CD4-positive, alpha-beta T cell treated with Interleukin-21 for 1 hour (primary cell): ENCODE results near the gene MRAS.
"Not testable (repeated sequence)": the region's sequence is repeated elsewhere in the genome, so short reads cannot be mapped to it uniquely, and the experiment has no call there.

Source experiments
- DNase-seq: peaks from one replicate; pipeline ENCODE4 v3.0.0-alpha.2; 2020

MRAS gene

DNA sequence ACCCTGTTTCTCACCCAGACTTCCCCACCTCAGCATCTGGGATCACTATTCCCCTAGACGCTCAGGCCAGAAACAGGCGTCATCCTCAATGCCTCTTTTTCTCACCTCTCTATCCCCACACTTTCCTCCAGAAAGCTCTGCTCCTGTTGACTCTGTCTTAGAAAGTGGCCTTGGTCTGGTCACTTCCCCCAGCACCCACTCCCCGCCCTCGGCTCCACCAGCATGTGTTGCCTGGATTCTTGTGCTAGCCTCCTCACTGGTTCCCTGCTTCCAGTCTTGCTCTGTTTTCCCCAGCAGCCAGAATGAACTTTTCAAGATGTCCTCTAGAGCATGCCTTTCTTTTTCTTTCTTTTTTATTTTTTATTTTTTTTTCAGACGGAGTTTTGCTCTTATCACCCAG lies 46.3 kb downstream of the MRAS start:
- DNase-seq = no peak

DNA sequence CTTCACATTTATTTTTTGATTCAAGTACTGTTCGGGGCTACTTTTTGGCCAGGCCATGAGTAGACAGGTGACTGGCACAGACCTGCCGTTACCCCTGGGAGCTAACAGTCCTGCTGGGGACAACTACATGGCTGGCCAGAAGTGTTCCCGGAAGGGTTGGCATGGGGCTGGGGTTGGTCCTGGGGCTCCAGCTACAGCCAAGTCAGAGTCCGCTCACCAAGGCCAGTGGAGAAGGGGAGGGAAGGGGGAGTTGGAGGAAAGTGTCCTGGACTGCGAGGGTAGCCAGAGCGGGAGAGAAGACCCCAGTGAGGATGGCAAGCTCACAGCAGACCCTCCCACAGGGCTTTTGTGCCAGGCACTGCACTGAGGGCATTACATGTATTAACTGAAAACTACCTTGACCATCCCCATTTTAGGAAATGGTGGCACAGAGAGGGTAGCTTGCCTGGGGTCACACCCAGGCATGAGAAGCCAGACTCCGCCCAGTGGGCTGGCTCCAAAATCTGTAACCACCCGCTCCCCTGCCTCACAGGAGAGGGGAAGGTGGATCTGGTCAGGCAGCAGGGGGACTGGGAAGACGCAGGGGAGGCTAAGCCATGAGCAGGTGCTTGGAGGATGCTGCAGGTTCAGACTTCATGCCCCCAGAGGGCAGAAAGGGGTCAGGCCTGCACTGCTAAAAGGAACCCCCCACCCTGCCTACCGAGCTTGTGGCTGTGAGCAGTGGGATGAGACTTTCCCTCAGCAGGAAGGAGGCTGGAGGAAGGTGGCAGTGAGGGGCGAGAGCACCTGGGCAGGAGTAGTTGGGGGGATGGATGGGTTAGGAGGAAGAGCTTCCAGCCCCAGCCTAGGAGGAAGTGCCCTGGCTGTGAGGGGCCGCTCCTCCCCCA lies 47.7 kb downstream of the MRAS start:
- no peak for DNase-seq

DNA sequence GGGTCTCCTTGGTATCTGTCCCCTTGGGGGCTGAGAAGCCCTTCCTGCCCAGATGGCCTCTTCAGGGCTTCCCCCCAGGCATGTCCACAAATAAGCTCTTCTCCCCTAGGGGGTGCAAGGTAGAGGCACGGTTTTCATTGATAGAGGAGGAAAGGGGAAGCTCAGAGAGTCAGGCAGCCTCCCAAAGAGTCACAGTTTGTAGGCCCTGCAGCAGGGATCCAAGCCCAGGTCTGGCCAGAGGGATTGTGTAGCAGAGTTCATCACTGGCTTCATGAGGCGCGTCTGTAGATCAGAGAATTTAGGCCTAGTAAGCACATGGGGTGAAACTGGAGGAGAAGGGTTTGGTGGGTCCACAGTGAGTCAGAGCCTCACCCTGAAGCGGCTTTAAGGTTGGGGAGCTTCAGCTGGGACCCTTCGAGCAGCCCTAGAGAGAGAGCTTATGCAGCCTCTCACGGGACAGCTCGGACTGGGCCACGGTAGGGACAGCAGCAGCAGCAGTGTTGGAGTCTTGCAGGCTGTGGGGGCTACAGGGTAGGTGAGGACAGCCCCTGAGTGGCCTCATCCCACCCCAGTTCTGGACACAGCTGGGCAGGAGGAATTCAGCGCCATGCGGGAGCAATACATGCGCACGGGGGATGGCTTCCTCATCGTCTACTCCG lies 48.5 kb downstream of the MRAS start:
- DNase-seq = no peak

DNA sequence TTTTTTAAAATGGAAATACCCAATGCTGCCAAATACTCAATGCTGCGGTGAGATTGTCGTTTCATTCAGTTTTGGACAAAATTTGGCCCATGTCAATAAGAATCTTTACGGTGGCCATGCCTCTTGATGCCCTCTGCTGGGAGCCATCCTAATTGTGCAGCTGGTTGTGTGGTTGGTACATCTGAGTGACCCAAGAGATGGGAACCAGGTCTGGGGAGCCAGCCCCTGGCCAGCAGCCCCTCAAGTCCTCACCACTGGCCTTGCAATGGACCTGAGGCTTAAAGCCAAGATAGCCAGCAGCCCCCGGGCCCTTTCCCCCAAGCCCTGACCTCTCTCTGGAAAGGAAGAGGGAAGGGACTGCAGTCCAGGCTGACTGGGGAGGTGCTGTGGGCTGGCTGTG lies 49.6 kb downstream of the MRAS start:
- DNase-seq = no peak

DNA sequence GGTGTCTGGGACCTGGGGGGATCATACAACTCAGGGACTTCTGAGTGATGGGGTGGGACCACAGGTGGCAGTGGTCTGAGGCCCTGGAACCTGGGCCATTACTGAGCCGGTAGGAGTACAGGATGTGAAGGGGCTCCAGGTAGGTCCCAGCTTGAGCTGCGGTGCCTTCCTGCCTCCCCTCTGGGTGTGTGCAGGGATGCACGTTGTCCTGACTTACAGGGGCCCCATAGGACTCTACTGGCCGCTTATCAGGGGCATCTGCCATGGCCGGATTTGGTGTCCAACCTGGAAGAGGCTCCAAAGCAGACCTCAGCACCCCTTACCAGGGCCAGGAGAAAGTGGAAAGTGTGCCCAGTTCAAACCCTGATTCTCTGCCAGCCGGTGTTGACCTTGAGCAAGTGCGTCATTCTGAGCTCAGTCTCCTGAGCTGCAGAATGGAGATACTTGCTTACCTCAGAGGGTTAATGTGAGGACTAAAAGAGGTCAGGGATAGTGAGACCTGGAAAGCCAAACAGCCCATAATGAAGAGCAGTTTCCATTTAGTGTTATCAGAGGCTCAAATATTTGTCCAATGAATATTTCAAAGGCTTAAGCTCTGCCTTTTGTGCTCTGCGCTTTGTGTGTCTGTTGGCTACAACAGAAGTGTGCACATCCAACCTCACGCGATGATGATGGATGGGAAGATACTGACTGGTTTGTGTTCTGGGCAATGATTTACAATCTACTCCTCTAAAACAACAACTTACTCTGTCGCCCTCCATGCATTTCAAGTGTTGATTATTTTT lies 50.6 kb downstream of the MRAS start:
- no peak for DNase-seq

DNA sequence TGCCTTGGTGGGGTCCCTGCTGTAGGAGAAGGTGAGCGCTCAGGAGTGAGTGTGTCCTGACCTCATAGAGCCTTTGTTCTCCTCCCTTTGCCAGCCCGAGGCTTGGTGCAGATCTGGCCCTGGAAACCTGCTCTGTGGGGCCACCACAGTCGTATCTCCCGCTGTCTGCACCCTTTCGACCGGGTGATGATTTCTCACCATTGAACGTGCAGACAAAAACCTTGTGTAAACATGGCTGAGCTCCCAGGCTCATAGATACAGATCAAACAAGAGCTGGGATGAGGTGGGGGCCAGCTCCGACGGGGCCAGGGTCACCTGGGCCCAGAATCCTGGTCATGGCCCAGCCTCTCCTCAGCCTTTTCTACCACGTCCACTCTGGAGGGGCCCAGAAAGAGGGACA lies 51.4 kb downstream of the MRAS start:
- DNase-seq = no peak

DNA sequence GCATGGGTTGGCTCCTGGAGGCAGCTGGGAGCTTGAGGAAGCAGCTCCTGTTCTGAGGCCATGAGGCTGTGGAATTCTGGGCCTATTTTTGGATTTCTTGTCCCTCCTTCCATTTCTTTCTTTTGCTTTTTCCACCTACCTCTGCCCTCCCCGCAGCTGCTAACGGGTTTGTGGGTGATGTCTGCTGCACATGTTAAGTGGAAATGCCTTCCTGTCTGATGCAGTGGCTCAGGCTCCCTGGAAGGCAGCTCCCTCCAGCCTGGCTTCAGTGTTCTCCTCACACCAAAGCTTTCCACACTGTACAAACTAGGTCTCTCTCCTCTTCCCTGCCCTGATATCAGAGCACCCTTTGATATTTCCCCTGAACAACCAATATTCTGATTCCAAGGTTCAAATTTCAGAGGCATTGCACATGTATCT lies 52.3 kb downstream of the MRAS start:
- no peak for DNase-seq

DNA sequence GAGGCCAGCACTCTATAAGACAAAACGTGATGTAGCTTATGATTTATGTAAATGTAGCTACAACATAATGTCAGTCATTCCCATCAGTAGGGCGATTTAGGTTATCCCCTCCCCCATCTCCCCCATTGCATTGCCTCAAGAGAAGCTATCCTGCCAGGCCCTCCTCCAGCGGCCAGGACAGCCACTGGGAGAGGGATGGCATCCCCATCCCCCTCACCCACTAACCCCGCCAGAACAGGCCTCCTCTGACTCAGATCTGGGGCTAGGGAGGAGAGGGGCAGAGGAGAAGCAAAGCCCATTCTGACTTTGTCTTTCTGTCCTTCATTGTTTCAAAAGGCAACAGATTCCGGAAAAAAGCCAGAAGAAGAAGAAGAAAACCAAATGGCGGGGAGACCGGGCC lies 53.5 kb downstream of the MRAS start:
- DNase-seq = no peak

DNA sequence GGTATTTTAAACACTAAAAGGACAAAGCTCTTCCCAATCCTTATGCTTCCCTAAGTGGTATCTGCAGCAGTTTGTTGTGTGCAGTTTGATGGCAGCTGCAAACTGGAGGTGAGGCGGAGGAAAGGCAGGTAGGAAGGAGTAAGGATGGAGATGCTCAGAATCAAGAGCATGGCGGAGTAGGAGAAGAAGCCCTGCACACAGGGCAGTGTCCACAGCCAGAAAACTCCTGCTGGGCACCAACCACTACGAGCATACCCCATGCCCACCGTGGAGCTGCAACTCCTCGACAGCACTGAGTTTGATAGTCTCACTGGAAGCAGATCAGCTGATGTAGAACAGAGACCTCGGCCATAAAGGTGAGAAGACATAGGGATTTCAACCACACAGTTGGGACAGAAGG lies 55.7 kb downstream of the MRAS start:
- no peak for DNase-seq

DNA sequence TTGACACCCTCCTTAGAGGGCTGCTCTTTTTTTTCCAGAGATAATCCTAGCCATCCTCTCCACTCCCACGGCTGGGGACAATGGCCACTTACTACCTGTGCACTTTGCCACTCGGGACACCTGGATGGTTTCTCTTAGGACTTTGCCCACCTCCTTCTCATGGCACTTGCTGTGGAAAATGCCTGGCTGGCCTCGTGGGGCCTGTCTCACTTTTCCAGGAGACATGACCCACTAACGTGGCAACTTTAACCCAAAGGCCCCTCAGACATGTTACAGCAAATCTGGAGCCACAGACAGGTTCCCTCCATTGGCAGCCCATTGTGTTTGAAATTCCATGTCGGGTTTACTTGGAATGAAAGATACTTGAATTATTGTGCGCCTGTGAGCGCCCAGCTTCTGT lies 56.6 kb downstream of the MRAS start:
- no peak for DNase-seq

DNA sequence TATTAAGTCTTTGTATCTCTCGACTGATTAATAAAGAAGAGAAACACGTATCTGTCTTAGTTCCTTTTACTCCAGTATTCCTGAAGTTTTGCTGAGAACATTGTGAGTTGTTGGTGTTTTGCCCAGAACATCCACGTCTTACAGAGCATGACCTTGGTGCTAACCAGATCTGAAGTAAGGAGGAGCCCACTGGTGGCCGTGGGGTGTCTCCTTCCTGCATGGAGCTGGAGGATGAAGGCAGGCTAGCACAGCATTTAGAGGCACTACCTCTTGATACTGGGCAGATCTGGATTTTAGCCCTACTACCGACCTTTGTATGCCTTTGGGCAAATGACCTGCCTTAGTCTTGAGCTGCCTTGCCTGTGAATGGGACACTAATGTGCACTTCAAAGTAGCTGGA lies 57.1 kb downstream of the MRAS start:
- no peak for DNase-seq

DNA sequence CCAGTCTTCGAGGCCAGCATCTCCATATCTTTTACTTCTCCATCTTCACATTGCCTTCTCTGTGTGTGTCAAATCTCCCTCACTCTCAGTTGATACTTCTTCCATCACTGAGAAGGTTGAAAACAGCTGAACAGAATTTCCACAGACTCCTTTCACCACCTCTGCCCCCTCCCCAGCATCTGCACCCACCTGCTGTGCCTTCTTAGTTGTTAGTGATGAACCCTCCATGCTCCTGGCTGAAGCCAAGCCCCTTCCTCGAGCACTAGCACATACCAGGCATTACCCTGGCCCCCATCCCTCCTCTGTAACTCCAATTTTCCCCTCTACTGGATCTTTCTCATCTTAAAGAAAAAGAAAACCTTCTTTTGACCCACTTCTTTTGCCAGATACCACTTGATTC lies 58.2 kb downstream of the MRAS start:
- DNase-seq = no peak

DNA sequence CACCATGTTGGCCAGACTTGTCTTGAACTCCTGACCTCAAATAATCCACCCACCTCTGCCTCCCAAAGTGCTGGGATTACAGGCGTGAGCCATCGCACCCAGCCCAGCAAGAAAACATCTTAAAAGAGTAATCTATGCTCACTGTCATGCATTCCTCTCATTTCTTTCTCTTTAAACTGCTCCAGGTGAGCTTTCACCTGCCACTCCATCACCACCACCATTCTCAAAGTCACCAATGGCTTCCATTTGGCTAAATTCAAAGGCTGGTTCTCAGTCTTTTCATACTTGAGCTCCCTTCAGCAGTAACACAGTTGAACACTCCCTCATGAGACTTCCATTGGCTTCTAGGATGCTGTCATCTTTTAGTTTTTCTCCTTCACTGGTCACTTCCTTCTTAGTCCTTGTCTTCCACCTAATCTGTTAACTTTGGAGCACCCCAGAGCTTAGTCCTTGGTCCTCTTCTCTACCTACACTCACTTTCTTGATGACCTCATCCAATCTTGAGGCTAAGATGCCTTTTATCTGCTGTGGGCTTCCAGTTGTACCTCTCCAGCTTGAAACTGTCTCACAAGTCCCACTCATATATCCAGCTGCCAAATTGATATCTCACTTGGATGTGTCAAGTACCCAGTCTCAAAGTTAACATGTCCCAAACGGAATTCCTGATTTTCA lies 59.0 kb downstream of the MRAS start:
- no peak for DNase-seq

DNA sequence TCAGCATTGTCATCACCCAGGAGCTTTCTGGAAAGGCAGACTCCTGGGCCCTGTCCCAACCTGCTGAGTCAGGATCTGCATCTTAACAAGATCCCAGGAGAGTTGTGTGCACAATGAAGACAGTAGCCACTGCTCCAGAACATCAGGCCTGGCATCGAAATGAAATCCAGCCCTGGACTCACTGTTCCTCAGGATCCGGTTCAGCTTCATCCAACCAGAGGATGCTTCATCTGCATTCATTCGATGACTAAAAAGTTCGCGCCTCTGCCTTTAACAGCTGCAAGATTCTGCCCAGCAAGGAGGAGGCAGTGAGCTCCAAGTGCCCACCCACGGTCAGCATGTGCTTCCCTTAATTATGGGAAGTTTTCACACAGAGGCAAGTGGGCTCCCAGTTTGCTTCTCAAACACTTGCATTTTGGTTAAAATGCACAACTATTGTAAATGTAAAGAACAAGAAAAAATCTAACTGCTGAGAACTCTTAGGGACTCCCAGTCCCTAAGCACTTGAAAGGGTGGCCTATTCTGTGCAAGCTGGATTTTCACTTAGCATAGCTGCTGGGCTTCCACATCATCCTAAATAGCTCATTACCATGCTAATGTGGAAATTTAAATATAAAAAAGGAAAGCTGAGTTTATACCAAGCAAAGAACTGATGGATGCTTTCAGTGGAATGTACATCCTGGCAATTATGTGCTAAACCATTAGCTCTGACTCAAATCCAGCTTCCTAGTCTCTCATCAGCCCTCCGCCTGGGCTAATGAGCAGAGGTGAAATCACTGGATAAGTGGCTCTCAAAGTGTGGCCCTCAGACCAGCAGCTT lies 60.6 kb downstream of the MRAS start:
- no peak for DNase-seq

DNA sequence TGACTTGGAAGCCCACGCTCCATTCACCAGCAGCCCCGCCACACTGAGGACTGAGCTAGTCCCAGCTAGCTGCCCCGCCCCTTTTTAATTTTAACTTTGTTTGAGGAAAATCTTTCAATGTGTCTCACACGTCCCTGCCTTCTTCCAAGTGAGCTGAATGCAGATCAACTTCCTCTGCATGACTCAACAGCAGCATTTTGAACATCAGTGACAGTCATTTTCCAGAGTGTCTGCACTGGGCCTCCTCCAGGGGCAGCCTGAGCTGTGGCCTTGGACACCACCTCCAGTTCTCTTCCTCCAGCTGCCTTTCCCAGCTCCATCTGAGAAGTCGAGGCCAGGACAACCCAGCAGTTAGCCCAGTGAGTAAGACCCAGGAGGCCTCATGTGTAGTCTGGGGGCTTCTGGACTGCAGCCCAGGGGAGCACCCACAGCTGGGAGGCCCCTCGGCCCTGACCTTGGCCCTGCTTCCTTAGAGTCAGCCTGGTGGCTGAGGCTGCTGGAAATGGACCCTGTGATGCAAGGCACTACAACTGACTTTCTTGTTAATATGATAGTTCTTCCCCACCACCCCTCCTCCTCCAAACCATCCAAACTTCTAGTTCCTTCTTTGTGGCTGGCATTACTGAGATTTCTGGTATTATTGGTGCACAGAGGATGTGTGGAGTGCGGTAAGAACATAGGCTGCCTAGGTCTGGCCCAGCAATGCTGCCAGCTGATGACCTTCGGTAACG lies 64.6 kb downstream of the MRAS start:
- DNase-seq = no peak

DNA sequence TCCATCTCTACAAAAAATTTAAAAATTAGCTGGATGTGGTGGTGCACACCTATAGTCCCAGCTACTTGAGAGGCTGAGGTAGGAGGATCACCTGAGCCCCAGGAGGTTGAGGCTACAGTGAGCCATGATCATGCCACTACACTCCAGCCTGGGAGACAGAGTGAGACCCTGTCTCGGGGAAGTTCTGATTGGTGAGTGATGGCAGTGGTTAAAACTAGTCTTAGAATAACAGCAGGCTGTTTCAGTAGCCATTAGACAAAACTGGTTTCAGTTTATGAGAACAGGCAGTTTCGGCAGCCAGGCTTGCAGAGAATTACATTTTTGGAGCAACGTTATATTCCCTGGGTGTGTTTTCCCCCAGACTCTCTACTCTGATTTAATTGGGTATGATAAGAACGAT lies 67.9 kb downstream of the MRAS start:
- not testable (repeated sequence) for DNase-seq

DNA sequence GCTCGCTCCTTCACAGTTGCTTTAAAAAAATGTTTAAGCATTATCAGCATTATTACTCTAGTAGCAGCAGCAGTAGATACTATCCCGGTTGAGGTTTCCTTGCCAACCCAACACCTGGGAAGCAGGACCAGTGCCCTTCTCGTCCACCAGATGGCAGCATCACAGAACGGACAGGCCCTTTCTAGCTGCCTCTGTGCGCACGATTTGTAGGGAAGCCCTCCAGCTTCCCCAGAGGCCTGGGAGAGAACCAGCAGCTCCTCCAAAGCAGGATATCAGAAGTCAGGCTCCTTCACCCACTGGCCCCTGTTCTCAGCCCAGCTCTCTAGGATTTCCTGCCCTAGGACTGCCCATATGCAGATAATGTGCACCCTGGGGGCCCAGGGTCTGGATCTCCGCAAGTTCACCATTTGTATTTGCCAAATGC lies 69.2 kb downstream of the MRAS start:
- DNase-seq = peak; percentile 55

DNA sequence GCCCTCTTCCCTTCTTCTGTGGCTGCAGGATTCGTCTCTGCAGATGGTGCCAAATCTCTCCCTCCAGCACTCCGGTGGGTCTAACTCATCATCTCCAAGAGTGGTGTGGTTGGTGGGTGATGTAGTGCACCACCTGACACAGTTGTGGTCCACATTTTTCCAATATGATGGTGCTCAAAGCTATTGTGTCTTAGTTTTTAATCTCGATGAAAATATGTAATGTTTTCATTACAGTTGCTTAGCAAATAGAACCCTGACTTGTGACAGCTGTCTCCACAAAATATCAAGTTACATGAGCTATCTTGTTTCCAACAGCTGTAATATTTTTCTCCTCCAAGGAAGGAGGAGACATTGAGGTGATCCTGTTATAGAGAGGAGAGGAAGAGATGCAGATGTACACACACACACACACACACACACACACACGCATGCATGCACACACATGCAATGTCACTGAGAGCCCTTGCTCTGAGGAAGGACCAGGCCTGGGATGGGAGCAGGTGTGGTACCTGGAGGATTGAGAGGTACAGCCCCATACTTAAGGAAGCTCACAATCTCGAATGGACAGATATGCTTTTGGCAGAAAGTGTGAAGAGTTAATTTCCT lies 70.3 kb downstream of the MRAS start:
- no peak for DNase-seq

DNA sequence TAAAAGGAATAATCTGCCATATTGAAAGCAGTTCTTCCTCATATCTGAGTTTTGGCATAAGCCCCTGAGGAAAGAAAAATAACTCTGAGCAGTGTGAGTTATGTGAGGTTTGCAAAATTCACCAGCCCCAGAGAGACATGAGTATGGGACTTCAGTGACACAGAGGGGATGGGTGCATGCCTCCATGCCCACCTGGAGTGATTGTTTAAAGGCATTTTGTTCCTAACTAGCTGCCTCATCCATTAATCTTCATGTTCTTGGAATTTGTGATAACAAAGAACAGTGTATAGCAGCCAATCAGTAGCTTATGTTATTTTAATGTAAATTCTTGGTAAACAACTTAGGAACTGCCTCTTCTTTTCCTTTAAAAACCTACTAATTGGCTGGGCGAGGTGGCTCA lies 74.9 kb downstream of the MRAS start:
- DNase-seq = no peak

DNA sequence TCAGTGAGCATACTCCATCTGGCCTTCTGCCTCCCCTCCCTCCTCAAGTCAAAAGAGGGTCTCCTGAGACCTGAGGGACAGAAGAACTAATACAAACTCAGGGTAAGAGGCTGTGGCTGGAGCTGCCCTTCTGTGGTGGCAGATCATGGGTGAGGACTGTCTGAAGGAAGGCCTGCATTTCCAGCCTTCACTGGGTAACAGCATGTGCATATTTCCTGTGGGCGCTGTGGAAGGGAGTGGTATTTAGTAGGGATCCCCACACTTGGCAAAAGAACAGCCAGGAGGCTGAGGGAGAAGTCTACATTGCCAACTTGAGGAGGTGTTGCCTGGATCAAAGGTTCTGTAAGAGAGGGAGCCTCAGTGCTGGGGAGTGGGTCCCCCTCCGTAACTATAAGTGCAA lies 75.9 kb downstream of the MRAS start:
- no peak for DNase-seq

DNA sequence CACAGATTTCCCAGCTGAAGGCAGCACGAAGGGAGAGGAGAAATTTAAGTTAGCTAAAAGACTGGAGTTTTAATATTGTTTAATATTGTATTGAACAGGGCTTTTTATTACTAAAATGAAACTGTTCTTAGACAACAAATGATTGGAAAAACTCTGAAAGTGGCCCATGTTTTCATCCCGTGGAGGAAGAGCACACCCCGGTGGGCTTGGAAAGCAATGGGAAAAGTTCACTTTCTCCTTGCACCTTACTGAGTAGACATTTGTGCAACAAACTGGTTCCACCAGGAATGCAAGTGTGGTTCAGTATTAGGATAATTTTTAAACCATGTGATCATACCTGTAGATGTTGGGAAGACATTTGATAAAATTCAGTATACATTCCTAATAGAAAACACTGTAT lies 77.8 kb downstream of the MRAS start:
- DNase-seq = no peak
